GM12878 (cell line): ENCODE data around the gene RPL18. TPM values are rescaled to one million over a fixed set of nuclear protein-coding genes. Genes with fewer than 3 reads are reported as not detected.

Experiments used
- ATAC-seq: fragments of 200-7000 bp; cut with Tn5 transposase; 3 replicates; pipeline ENCODE4 v1.9.1; 2020; ENCODE audit warnings: mild to moderate bottlenecking, moderate library complexity
- BruUV-seq: library from RNA; stranded (reverse); fragments of 400-500 nt; replicated peaks from 2 replicates; lab custom pipeline; 2021; lab: Mats Ljungman, UMichigan
- CTCF ChIA-PET: fragments of 300-600 bp; sonication (Branson Sonifier 250); formaldehyde crosslinking; extraction: SDS; loops from one replicate; lab custom pipeline; 2021; ENCODE audit warnings: inconsistent platforms; lab: Yijun Ruan, JAX
- POLR2A ChIA-PET: fragments of 350-600 bp; formaldehyde crosslinking; extraction: SDS; loops from one replicate; lab custom pipeline; 2021; ENCODE audit warnings: inconsistent platforms; lab: Charles Lee
- RAD21 ChIA-PET: fragments of 300-600 bp; sonication (Branson Sonifier 250); formaldehyde crosslinking; loops from one replicate; lab custom pipeline; 2023; ENCODE audit warnings: antibody characterized with exemption; ENCODE audit not compliant: unreplicated experiment; lab: Charles Lee
- SMC1A ChIA-PET: fragments of 300-600 bp; sonication (Branson Sonifier 250); formaldehyde crosslinking; loops from one replicate; lab custom pipeline; 2023; ENCODE audit not compliant: unreplicated experiment, uncharacterized antibody; lab: Charles Lee
- DNase-seq: peaks from one replicate; pipeline ENCODE4 v3.0.0-alpha.2; 2011; ENCODE audit warnings: low read depth, low spot score
- FAIRE-seq: peaks from 3 replicates; lab custom pipeline; 2011; peaks lifted over from hg19 to GRCh38; lab: Jason Lieb, UNC
- H2AFZ ChIP-seq: 2 replicates; pipeline ENCODE4 v1.6.0; 2011; ENCODE audit warnings: low read depth, low read length, control low read depth; ENCODE audit not compliant: control insufficient read depth
- H3K27ac ChIP-seq: 2 replicates; pipeline ENCODE4 v1.5.1; 2011; ENCODE audit warnings: control low read depth; ENCODE audit not compliant: control insufficient read depth, insufficient read depth
- H3K27me3 ChIP-seq, 2 experiments: replicated peaks in 1 of 2; 2 replicates each; pipeline versions ENCODE4 v1.6.0 to v1.6.1; 2011; ENCODE audit warnings: low read length in 1 of 2; ENCODE audit not compliant: control insufficient read depth in 2 of 2, insufficient read depth in 2 of 2
- H3K36me3 ChIP-seq, 2 experiments: 2 replicates each; pipeline ENCODE4 v1.5.1; 2011; ENCODE audit warnings: low read length in 1 of 2; ENCODE audit not compliant: control insufficient read depth in 2 of 2, insufficient read depth in 2 of 2
- H3K4me1 ChIP-seq: 2 replicates; pipeline ENCODE4 v1.6.1; 2011; ENCODE audit warnings: mild to moderate bottlenecking, low read length, moderate library complexity, mixed read lengths; ENCODE audit not compliant: control insufficient read depth, insufficient read depth
- H3K4me2 ChIP-seq: 2 replicates; pipeline ENCODE4 v1.6.0; 2011; ENCODE audit warnings: control low read depth; ENCODE audit not compliant: control insufficient read depth, insufficient read depth
- H3K4me3 ChIP-seq: fragments of 200-600 bp; sonication (generic); 2 replicates; pipeline ENCODE4 v1.5.1; 2016
- H3K79me2 ChIP-seq: 2 replicates; pipeline ENCODE4 v1.6.0; 2011; ENCODE audit warnings: low read length; ENCODE audit not compliant: control insufficient read depth, insufficient read depth
- H3K9ac ChIP-seq: 2 replicates; pipeline ENCODE4 v1.8.0; 2011; ENCODE audit warnings: low read length, control low read depth, mixed read lengths; ENCODE audit not compliant: control insufficient read depth, insufficient read depth
- H3K9me3 ChIP-seq: replicated peaks from 3 replicates; pipeline ENCODE4 v1.5.1; 2011; ENCODE audit warnings: mild to moderate bottlenecking, low read length; ENCODE audit not compliant: control insufficient read depth, insufficient read depth
- H4K20me1 ChIP-seq: 2 replicates; pipeline ENCODE4 v1.6.0; 2011; ENCODE audit not compliant: control insufficient read depth, insufficient read depth
- ATF7 ChIP-seq: fragments of 450-650 bp; IDR thresholded peaks from 2 replicates; pipeline ENCODE4 v1.6.1; 2016; ENCODE audit warnings: low read depth, mild to moderate bottlenecking
- CHD4 ChIP-seq: fragments of 200-600 bp; sonication (generic); IDR thresholded peaks from 2 replicates; pipeline ENCODE4 v1.6.1; 2016; ENCODE audit warnings: mild to moderate bottlenecking
- DPF2 ChIP-seq: fragments of 450-650 bp; IDR thresholded peaks from 2 replicates; pipeline ENCODE4 v1.6.1; 2017; ENCODE audit warnings: mild to moderate bottlenecking
- EGR1 ChIP-seq, 2 experiments: IDR thresholded peaks; 1 replicate in 1 of 2; 2 replicates in 1 of 2; pipeline ENCODE4 v1.6.1; 2011 to 2012; ENCODE audit warnings: low read depth in 2 of 2, low read length in 2 of 2, borderline replicate concordance in 1 of 2, mild to moderate bottlenecking in 1 of 2, moderate library complexity in 1 of 2
- ESRRA ChIP-seq: IDR thresholded peaks from 2 replicates; pipeline ENCODE4 v1.6.1; 2012; ENCODE audit warnings: mild to moderate bottlenecking, low read length, improper control_type of control experiment
- LARP7 ChIP-seq: fragments of 450-650 bp; IDR thresholded peaks from 2 replicates; pipeline ENCODE4 v1.6.1; 2017; ENCODE audit warnings: mild to moderate bottlenecking
- PKNOX1 ChIP-seq: fragments of 450-650 bp; IDR thresholded peaks from 2 replicates; pipeline ENCODE4 v1.6.1; 2016; ENCODE audit warnings: mild to moderate bottlenecking
- STAT1 ChIP-seq: fragments of 450-650 bp; conservative IDR thresholded peaks from 2 replicates; pipeline ENCODE4 v1.6.1; 2014; ENCODE audit warnings: antibody characterized with exemption, mild to moderate bottlenecking
- TAF1 ChIP-seq: IDR thresholded peaks from 2 replicates; pipeline ENCODE4 v1.6.1; 2011; ENCODE audit warnings: mild to moderate bottlenecking, low read depth, low read length, borderline replicate concordance
- ZNF622 ChIP-seq: fragments of 450-650 bp; IDR thresholded peaks from 2 replicates; pipeline ENCODE4 v1.6.1; 2017; ENCODE audit warnings: mild to moderate bottlenecking, inconsistent platforms
- WGBS: methylation state at CpG from one replicate; pipeline ENCODE4 v1.1.6; 2016; ENCODE audit warnings: low lambda C conversion rate; ENCODE audit not compliant: insufficient replicate concordance, insufficient coverage; ENCODE audit errors: missing lambda C conversion rate; 5-methylcytosine and 5-hydroxymethylcytosine counted together
- in situ Hi-C: fragments of 300-500 bp; cut with MboI; formaldehyde crosslinking; loops from 9 replicates; pipeline ENCODE4 v1.14.3; 2018; ENCODE audit warnings: mixed read lengths
- intact Hi-C: fragments of 100-400 bp; cut with micrococcal nuclease; formaldehyde crosslinking; loops from one replicate; pipeline ENCODE4 v1.14.2; 2022; ENCODE audit not compliant: unreplicated experiment
- polyA plus RNA-seq, 11 experiments: library from polyadenylated mRNA; depleted of rRNA in 4 of 11; unstranded in 6 of 11; stranded (reverse) in 5 of 11; fragments of >200 nt; fragmentation: Nextera tagmentation in 4 of 11; fragmentation: Illumina TruSeq in 1 of 11; extraction: Ambion mirVana in 4 of 11; extraction: Trizol in 1 of 11; gene quantifications; 1 replicate in 1 of 11; 2 replicates in 10 of 11; pipeline versions ENCODE4 v1.2.1 to v1.2.3, GENCODE V29; 2011 to 2016; ENCODE audit warnings: inconsistent platforms in 2 of 11, missing spikeins in 2 of 11, low read depth in 1 of 11
- total RNA-seq, 4 experiments: library from RNA; depleted of rRNA in 3 of 4; stranded (reverse); fragments of >200 nt in 3 of 4; fragmentation: Illumina TruSeq in 1 of 4; extraction: Trizol in 1 of 4; gene quantifications; 2 replicates each; pipeline versions ENCODE4 v1.2.1 to v1.2.3, GENCODE V29; 2013 to 2021
- TF ChIP-seq, protein P1 (sequence below): fragments of 450-650 bp; formaldehyde crosslinking; IDR thresholded peaks from 2 replicates; pipeline ENCODE4 v1.4.0; 2020; ENCODE audit warnings: mild to moderate bottlenecking, moderate library complexity
- TF ChIP-seq, protein P2 (sequence below): IDR thresholded peaks from 2 replicates; pipeline ENCODE4 v1.6.1; 2012; ENCODE audit warnings: low read depth, low read length, improper control_type of control experiment

Gene RPL18
- total and polyA plus RNA-seq, 10 of the 15 experiments (the other 5 are each of a cell fraction or from before 2014, with no cell fraction given), result 393 to 4,267 (median 2,019) TPM

DNA sequence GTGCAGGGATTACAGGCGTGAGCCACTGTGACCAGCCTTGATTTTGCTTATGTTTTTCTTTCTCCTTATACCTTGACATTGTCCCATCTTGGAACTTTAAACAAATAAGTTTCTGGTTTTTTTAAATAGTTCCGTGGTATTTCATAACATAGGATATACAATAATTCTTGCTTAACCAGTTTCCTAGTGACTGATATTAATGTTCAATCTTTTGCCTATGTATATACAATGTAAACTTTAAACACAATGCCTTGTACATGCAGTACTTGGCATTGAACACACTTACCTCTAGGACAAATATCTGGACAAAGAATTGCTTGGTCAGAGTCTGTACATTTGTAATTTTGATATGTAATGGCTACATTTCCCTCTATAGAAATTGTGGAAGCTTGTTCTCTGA, 36.8 kb downstream of the RPL18 start:
- intact Hi-C loops (no loop called here), in situ Hi-C loops (loop anchor here (5.0 kb wide), 1 partner anchor 75 kb away; no protein-coding TSS in a partner anchor)
- ChIA-PET RAD21 (interaction anchor here (1.1 kb wide), 1 partner anchor 27 kb away, joined by 3 read pairs; no protein-coding TSS in a partner anchor), POLR2A (no interaction called here), SMC1A (interaction anchor here (1.3 kb wide), 1 partner anchor 26 kb away, joined by 4 read pairs; no protein-coding TSS in a partner anchor), CTCF (interaction anchor here (1.2 to 9.9 kb wide), 5 partner anchors 8 to 261 kb away, joined by 3 to 155 read pairs (median 11); no protein-coding TSS in a partner anchor)
- Histone ChIP-seq H3K4me1 (peaks cover 4% of the 10 kb centered on the region), H2AFZ (no peak overlapping the region), H3K4me2 (no peak overlapping the region), H3K4me3 (no peak overlapping the region), H3K27ac (no peak overlapping the region), H4K20me1 (no peaks in the 10 kb centered on the region), H3K36me3 (no peaks in the 10 kb centered on the region), H3K27me3 (no peaks in the 10 kb centered on the region), H3K9me3 (no peaks in the 10 kb centered on the region), H3K9ac (no peak overlapping the region), H3K79me2 (no peaks in the 10 kb centered on the region)
- DNase-seq (no peak), ATAC-seq (no peak), FAIRE-seq (no peak)
- TF ChIP-seq ESRRA (no peak), CHD4 (no peak), PKNOX1 (no peak), TAF1 (no peak), LARP7 (no peak), DPF2 (no peak), EGR1 (IDR thresholded peaks at IDR 0.05; ENCODE audit: borderline replicate concordance in 1 of 2, low read depth in 2 of 2, low read length in 2 of 2) (no peak), ZNF622 (no peak), ATF7 (no peak), STAT1 (no peak)
- TF ChIP-seq, protein P1, sequence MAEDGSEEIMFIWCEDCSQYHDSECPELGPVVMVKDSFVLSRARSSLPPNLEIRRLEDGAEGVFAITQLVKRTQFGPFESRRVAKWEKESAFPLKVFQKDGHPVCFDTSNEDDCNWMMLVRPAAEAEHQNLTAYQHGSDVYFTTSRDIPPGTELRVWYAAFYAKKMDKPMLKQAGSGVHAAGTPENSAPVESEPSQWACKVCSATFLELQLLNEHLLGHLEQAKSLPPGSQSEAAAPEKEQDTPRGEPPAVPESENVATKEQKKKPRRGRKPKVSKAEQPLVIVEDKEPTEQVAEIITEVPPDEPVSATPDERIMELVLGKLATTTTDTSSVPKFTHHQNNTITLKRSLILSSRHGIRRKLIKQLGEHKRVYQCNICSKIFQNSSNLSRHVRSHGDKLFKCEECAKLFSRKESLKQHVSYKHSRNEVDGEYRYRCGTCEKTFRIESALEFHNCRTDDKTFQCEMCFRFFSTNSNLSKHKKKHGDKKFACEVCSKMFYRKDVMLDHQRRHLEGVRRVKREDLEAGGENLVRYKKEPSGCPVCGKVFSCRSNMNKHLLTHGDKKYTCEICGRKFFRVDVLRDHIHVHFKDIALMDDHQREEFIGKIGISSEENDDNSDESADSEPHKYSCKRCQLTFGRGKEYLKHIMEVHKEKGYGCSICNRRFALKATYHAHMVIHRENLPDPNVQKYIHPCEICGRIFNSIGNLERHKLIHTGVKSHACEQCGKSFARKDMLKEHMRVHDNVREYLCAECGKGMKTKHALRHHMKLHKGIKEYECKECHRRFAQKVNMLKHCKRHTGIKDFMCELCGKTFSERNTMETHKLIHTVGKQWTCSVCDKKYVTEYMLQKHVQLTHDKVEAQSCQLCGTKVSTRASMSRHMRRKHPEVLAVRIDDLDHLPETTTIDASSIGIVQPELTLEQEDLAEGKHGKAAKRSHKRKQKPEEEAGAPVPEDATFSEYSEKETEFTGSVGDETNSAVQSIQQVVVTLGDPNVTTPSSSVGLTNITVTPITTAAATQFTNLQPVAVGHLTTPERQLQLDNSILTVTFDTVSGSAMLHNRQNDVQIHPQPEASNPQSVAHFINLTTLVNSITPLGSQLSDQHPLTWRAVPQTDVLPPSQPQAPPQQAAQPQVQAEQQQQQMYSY, result no peak
- TF ChIP-seq, protein P2, sequence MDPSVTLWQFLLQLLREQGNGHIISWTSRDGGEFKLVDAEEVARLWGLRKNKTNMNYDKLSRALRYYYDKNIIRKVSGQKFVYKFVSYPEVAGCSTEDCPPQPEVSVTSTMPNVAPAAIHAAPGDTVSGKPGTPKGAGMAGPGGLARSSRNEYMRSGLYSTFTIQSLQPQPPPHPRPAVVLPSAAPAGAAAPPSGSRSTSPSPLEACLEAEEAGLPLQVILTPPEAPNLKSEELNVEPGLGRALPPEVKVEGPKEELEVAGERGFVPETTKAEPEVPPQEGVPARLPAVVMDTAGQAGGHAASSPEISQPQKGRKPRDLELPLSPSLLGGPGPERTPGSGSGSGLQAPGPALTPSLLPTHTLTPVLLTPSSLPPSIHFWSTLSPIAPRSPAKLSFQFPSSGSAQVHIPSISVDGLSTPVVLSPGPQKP, result no peak
- WGBS, result 50% methylated on average over 2 of the region's 2 CpGs
- no TSS peak for BruUV-seq
